CD4-positive, alpha-beta T cell (primary cell): ENCODE results near the gene CAB39L. TPM values are rescaled to one million over a fixed set of nuclear protein-coding genes. Genes with fewer than 3 reads are reported as not detected.

ENCODE experiments used
- ATAC-seq: fragments of 200-7000 bp; cut with Tn5 transposase; one replicate; pipeline ENCODE4 v1.10.0; 2022; ENCODE audit warnings: mild to moderate bottlenecking; ENCODE audit not compliant: poor library complexity
- CTCF ChIA-PET: fragments of 350-600 bp; sonication (Branson Sonifier 250); formaldehyde crosslinking; loops from one replicate; lab custom pipeline; 2021; ENCODE audit warnings: antibody characterized with exemption, inconsistent platforms; lab: Charles Lee
- POLR2A ChIA-PET: fragments of 350-600 bp; sonication (Branson Sonifier 250); formaldehyde crosslinking; loops from one replicate; lab custom pipeline; 2021; ENCODE audit warnings: antibody characterized with exemption, inconsistent platforms; lab: Charles Lee
- DNase-seq, 14 experiments: peaks; one replicate each; pipeline ENCODE4 v3.0.0-alpha.2; 2013 to 2020; ENCODE audit warnings: mixed read lengths in 2 of 14
- H3K27ac ChIP-seq, 2 donors: one replicate each; pipeline versions ENCODE4 v1.5.1 to v1.7.0; 2013; ENCODE audit warnings: low read length in 2 of 2, low read depth in 1 of 2, mild to moderate bottlenecking in 1 of 2
- H3K27me3 ChIP-seq, 2 experiments: 1 replicate in 1 of 2; 2 replicates in 1 of 2; pipeline versions ENCODE4 v1.6.1 to v1.7.0; 2013; ENCODE audit warnings: low read length in 2 of 2, control low read depth in 1 of 2, mild to moderate bottlenecking in 1 of 2, moderate library complexity in 1 of 2; ENCODE audit not compliant: insufficient read depth in 2 of 2, control insufficient read depth in 1 of 2
- H3K36me3 ChIP-seq: one replicate; pipeline ENCODE4 v1.6.1; 2013; ENCODE audit warnings: low read length, control low read depth; ENCODE audit not compliant: insufficient read depth
- H3K4me1 ChIP-seq: one replicate; pipeline ENCODE4 v1.6.1; 2013; ENCODE audit warnings: low read length, control low read depth; ENCODE audit not compliant: insufficient read depth
- H3K4me3 ChIP-seq: one replicate; pipeline ENCODE4 v1.5.1; 2013; ENCODE audit warnings: mild to moderate bottlenecking, low read length, moderate library complexity
- H3K9me3 ChIP-seq, 2 experiments: 1 replicate in 1 of 2; 2 replicates in 1 of 2; pipeline versions ENCODE4 v1.6.1 to v1.7.0; 2013; ENCODE audit warnings: low read length in 2 of 2, mild to moderate bottlenecking in 2 of 2, control low read depth in 1 of 2, moderate library complexity in 1 of 2; ENCODE audit not compliant: control insufficient read depth in 1 of 2, insufficient read depth in 1 of 2
- H3K27ac Mint-ChIP-seq: one replicate; pipeline ENCODE4 v1.8.0; 2020; ENCODE audit warnings: mixed read lengths
- H3K27me3 Mint-ChIP-seq: one replicate; pipeline ENCODE4 v1.8.0; 2021; ENCODE audit warnings: mixed read lengths
- H3K36me3 Mint-ChIP-seq: one replicate; pipeline ENCODE4 v1.8.0; 2021; ENCODE audit warnings: low read depth, mixed read lengths
- H3K4me1 Mint-ChIP-seq: one replicate; pipeline ENCODE4 v1.8.0; 2021; ENCODE audit warnings: low read depth, mixed read lengths
- H3K4me3 Mint-ChIP-seq: one replicate; pipeline ENCODE4 v1.8.0; 2020; ENCODE audit warnings: mild to moderate bottlenecking, mixed read lengths
- H3K9me3 Mint-ChIP-seq: one replicate; pipeline ENCODE4 v1.8.0; 2020; ENCODE audit warnings: mixed read lengths
- intact Hi-C, 2 experiments: fragments of 100-400 bp; cut with DNase I in 1 of 2; cut with micrococcal nuclease in 1 of 2; formaldehyde crosslinking; loops; one replicate each; pipeline versions ENCODE4 v1.15.1 to v1.9.0; 2023 to 2025; cut with DNase I, micrococcal nuclease
- total RNA-seq, 174 experiments: library from RNA in 2 of 174; stranded (reverse) in 2 of 174; gene quantifications; one replicate each; pipeline ENCODE4 v1.2.3 and lab custom pipeline; 2021 to 2026
- TF ChIP-seq, protein P1 (sequence below): fragments of 200-600 bp; IDR thresholded peaks from one replicate; pipeline ENCODE4 v1.8.0; 2022; ENCODE audit warnings: antibody characterized with exemption, mild to moderate bottlenecking

The CAB39L gene
- total RNA-seq, 2 experiments from 2014 or later = 1.9 to 2.5 TPM

DNA sequence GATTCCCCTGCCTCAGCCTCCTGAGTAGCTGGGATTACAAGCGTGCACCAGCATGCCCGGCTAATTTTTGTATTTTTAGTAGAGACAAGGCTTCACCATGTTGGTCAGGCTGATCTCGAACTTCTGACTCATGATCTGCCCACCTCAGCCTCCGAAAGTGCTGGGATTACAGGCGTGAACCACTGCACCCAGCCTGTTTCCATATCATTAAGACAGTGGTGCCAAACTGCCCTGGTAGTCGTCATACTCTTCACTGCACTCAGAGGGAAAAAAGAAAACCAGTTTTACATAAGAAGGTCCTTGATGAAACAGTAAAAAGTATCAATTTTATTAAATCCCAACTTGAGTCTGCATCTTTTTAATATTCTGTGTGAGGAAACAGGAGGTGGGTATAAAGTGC is 181.2 kb downstream of the CAB39L start:
- Mint-ChIP-seq H3K27ac (no peak overlapping the region), H3K36me3 (peaks cover 54% of the 10 kb centered on the region), H3K4me1 (peaks cover 11% of the 10 kb centered on the region), H3K27me3 (no peaks in the 10 kb centered on the region), H3K4me3 (no peak overlapping the region), H3K9me3 (no peaks in the 10 kb centered on the region)
- CTCF ChIA-PET = no interaction called here
- no peaks in the 10 kb centered on the region for H3K27me3 ChIP-seq
- TF ChIP-seq, protein P1, sequence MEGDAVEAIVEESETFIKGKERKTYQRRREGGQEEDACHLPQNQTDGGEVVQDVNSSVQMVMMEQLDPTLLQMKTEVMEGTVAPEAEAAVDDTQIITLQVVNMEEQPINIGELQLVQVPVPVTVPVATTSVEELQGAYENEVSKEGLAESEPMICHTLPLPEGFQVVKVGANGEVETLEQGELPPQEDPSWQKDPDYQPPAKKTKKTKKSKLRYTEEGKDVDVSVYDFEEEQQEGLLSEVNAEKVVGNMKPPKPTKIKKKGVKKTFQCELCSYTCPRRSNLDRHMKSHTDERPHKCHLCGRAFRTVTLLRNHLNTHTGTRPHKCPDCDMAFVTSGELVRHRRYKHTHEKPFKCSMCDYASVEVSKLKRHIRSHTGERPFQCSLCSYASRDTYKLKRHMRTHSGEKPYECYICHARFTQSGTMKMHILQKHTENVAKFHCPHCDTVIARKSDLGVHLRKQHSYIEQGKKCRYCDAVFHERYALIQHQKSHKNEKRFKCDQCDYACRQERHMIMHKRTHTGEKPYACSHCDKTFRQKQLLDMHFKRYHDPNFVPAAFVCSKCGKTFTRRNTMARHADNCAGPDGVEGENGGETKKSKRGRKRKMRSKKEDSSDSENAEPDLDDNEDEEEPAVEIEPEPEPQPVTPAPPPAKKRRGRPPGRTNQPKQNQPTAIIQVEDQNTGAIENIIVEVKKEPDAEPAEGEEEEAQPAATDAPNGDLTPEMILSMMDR = no peak
- H3K27ac ChIP-seq = no peak overlapping the region
- H3K4me1 ChIP-seq = no peaks in the 10 kb centered on the region
- POLR2A ChIA-PET = no interaction called here
- H3K4me3 ChIP-seq = no peak overlapping the region
- no peaks in the 10 kb centered on the region for H3K9me3 ChIP-seq
- ATAC-seq = no peak
- H3K36me3 ChIP-seq = peaks cover 35% of the 10 kb centered on the region
- DNase-seq = no peak
- intact Hi-C loops = no loop called here

DNA sequence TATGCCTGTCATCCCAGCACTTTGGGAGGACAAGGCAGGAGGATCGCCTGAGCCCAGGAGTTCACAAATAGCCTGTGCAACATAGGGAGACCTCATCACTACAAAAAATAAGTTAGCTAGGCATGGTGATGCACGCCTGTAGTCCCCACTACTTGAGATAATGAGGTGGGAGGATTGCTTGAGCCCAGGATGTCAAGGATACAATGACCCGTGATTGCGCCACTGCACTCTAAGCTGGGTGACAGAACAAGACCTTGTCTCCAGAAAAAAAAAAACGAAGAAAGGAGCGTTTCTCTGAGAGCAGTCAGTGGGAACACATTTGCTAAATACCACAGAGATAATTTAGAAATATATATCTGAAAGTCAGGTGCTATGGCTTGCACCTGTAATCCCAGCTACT is 184.3 kb downstream of the CAB39L start:
- no peak for DNase-seq
- peaks cover 48% of the 10 kb centered on the region for H3K36me3 ChIP-seq
- Mint-ChIP-seq H3K4me3 (no peak overlapping the region), H3K36me3 (peaks cover 78% of the 10 kb centered on the region), H3K9me3 (no peaks in the 10 kb centered on the region), H3K4me1 (peaks cover 34% of the 10 kb centered on the region), H3K27me3 (no peaks in the 10 kb centered on the region), H3K27ac (no peak overlapping the region)
- no peaks in the 10 kb centered on the region for H3K4me1 ChIP-seq
- CTCF ChIA-PET = no interaction called here
- no peak overlapping the region for H3K27ac ChIP-seq
- intact Hi-C loops = no loop called here
- H3K4me3 ChIP-seq = no peak overlapping the region
- H3K9me3 ChIP-seq = no peaks in the 10 kb centered on the region
- TF ChIP-seq, protein P1 = no peak
- no peak for ATAC-seq
- no peaks in the 10 kb centered on the region for H3K27me3 ChIP-seq
- POLR2A ChIA-PET = interaction anchor here (0.8 to 2.8 kb wide), 2 partner anchors 11 to 12 kb away, joined by 3 to 26 read pairs; partner anchors contain the start of gene CDADC1

Other genes starting within 250 kb of the CAB39L start
- not detected for gene MLNR, start 223.7 kb downstream of the CAB39L start, total RNA-seq
- 10 to 100 TPM in 1 of 2 experiments, 1 to 10 TPM in 1; 9.1 to 11.3 TPM for gene CDADC1, start 196.1 kb downstream of the CAB39L start, total RNA-seq
- 10 to 100 TPM; 10.8 to 11.5 TPM for gene SETDB2, start 210 bp upstream of the CAB39L start, total RNA-seq
- gene PHF11, start 51.9 kb upstream of the CAB39L start, total RNA-seq = 100 to 1,000 TPM; 105 TPM
- 10 to 100 TPM; 10.3 to 11.4 TPM for gene RCBTB1, start 141.5 kb upstream of the CAB39L start, total RNA-seq
- under 1 TPM; 0.11 to 0.14 TPM for gene ARL11, start 184.4 kb upstream of the CAB39L start, total RNA-seq
- 10 to 100 TPM; 22.3 to 23.2 TPM for gene EBPL, start 247.4 kb upstream of the CAB39L start, total RNA-seq